Fibroblast of lung (primary cell): ENCODE results near the gene CSAG1.

Source experiments
- EZH2 ChIP-seq: IDR thresholded peaks from 2 replicates; pipeline ENCODE4 v1.5.1; 2012; ENCODE audit warnings: low read length, control low read depth, mild to moderate bottlenecking; ENCODE audit errors: missing control alignments
- TF ChIP-seq, protein P1 (sequence below), 2 donors: IDR thresholded peaks in 1 of 2; conservative IDR thresholded peaks in 1 of 2; 1 replicate in 1 of 2; 2 replicates in 1 of 2; pipeline ENCODE4 v1.5.1; 2011 to 2012; ENCODE audit warnings: low read length in 2 of 2, control low read depth in 1 of 2, inconsistent platforms in 1 of 2, low read depth in 1 of 2, mild to moderate bottlenecking in 1 of 2

DNA sequence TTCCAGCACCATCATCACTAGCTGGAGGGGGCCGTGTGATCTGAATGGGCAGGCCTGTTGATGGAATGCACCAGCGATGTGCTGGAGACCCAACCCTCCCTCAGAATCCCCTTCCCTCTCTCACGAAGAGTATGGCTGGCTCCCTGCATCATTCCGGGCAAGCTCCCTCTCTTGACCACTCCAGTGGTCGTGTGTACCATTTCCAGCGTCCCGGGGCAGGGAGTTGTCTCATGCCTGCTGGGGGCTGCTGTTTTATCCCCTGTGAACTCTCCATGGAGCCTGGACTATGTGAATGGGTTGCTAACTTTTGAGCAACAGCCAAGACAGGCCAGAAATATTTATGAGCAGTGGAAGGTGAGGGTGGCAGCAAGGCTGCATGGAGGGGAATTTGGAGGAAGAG, 8.1 kb downstream of the CSAG1 start:
- TF ChIP-seq, protein P1, sequence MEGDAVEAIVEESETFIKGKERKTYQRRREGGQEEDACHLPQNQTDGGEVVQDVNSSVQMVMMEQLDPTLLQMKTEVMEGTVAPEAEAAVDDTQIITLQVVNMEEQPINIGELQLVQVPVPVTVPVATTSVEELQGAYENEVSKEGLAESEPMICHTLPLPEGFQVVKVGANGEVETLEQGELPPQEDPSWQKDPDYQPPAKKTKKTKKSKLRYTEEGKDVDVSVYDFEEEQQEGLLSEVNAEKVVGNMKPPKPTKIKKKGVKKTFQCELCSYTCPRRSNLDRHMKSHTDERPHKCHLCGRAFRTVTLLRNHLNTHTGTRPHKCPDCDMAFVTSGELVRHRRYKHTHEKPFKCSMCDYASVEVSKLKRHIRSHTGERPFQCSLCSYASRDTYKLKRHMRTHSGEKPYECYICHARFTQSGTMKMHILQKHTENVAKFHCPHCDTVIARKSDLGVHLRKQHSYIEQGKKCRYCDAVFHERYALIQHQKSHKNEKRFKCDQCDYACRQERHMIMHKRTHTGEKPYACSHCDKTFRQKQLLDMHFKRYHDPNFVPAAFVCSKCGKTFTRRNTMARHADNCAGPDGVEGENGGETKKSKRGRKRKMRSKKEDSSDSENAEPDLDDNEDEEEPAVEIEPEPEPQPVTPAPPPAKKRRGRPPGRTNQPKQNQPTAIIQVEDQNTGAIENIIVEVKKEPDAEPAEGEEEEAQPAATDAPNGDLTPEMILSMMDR (conservative IDR thresholded peaks at IDR 0.05 in 1 of 2, IDR thresholded peaks at IDR 0.05 in 1 of 2; ENCODE audit: low read depth in 1 of 2, low read length in 2 of 2) = no peak
- no peak for TF ChIP-seq EZH2
